ENCODE data around the gene SULT2B1. TPM values are rescaled to one million over a fixed set of nuclear protein-coding genes. Genes with fewer than 3 reads are reported as not detected.

The SULT2B1 gene
- total and polyA plus RNA-seq, 2 donors (not counting 1 experiment from before 2014, with no cell fraction given), result 0.10 to 0.33 TPM

DNA sequence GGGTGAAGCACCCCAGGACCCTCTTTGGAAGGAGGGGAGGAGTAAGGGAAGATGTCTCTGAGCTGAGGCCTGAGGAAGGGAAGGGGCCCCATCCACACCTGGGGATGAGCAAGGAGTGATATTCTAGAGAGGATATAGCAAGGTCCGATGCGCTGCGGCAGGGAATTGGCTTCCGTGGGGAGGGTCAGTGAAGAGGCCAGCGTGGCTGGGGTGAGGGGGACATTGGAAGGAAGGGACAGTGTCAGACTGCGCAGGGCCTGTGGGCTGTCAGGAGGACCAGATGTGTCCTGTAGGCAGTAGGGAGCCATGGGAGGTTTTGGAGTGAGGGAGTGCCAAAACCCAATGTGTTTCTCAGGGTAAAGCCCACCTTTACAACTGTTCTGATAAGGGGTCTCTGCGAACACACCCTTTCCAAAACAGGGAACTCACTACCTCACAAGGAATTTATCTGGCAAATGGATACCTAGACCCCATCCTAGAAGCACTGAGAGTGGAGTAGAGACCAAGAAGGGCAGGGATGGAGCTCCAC, 44.0 kb upstream of the SULT2B1 start:
- H3K9me3 ChIP-seq (ENCODE audit: control insufficient read depth, insufficient read depth, low read depth, low read length), result no peaks in the 10 kb centered on the region
- H2AFZ ChIP-seq (ENCODE audit: low read length), result no peak overlapping the region
- TF ChIP-seq EZH2 (IDR thresholded peaks at IDR 0.05; ENCODE audit: low read length, missing control alignments), result no peak
- no peak for TF ChIP-seq CTCF (conservative IDR thresholded peaks at IDR 0.05 in 1 of 2, IDR thresholded peaks at IDR 0.05 in 1 of 2; ENCODE audit: low read depth in 1 of 2, low read length in 2 of 2)
- no peak overlapping the region for H3K27ac ChIP-seq (ENCODE audit: insufficient read depth, low read length)
- H3K27me3 ChIP-seq (ENCODE audit: control insufficient read depth, insufficient read depth, low read length), result peaks cover 14% of the 10 kb centered on the region
- no peaks in the 10 kb centered on the region for H4K20me1 ChIP-seq (ENCODE audit: control insufficient read depth, extremely low read depth, insufficient read depth, low read length)
- no peaks in the 10 kb centered on the region for H3K36me3 ChIP-seq (ENCODE audit: control insufficient read depth, insufficient read depth, low read length)
- H3K9ac ChIP-seq (ENCODE audit: insufficient read depth, low read length), result no peak overlapping the region
- no peak for DNase-seq (ENCODE audit: low read depth in 2 of 2)
- no peaks in the 10 kb centered on the region for H3K4me1 ChIP-seq (ENCODE audit: control insufficient read depth, extremely low read depth, insufficient read depth, low read length)
- H3K4me3 ChIP-seq (replicated peaks in 1 of 4; ENCODE audit: control extremely low read depth in 1 of 4, insufficient read depth in 1 of 4, low read depth in 3 of 4, low read length in 4 of 4), result no peak overlapping the region
- no peaks in the 10 kb centered on the region for H3K79me2 ChIP-seq (ENCODE audit: control insufficient read depth, insufficient read depth, low read length)
- no peak overlapping the region for H3K4me2 ChIP-seq (ENCODE audit: extremely low read depth, insufficient read depth, low read length)

- Histone ChIP-seq H3K27me3 (ENCODE audit: control insufficient read depth, insufficient read depth, low read length) (peaks cover 19% of the 10 kb centered on the region), H3K9ac (ENCODE audit: insufficient read depth, low read length) (no peak overlapping the region), H3K4me1 (ENCODE audit: control insufficient read depth, extremely low read depth, insufficient read depth, low read length) (peaks cover 2% of the 10 kb centered on the region), H3K79me2 (ENCODE audit: control insufficient read depth, insufficient read depth, low read length) (no peaks in the 10 kb centered on the region), H3K4me3 (replicated peaks in 1 of 4; ENCODE audit: control extremely low read depth in 1 of 4, insufficient read depth in 1 of 4, low read depth in 3 of 4, low read length in 4 of 4) (no peak overlapping the region), H4K20me1 (ENCODE audit: control insufficient read depth, extremely low read depth, insufficient read depth, low read length) (no peaks in the 10 kb centered on the region), H3K4me2 (ENCODE audit: extremely low read depth, insufficient read depth, low read length) (no peak overlapping the region), H3K27ac (ENCODE audit: insufficient read depth, low read length) (no peak overlapping the region), H2AFZ (ENCODE audit: low read length) (no peak overlapping the region), H3K9me3 (ENCODE audit: control insufficient read depth, insufficient read depth, low read depth, low read length) (no peaks in the 10 kb centered on the region), H3K36me3 (ENCODE audit: control insufficient read depth, insufficient read depth, low read length) (no peaks in the 10 kb centered on the region)
- no peak for DNase-seq (ENCODE audit: low read depth in 2 of 2)
- TF ChIP-seq CTCF (conservative IDR thresholded peaks at IDR 0.05 in 1 of 2, IDR thresholded peaks at IDR 0.05 in 1 of 2; ENCODE audit: low read depth in 1 of 2, low read length in 2 of 2) (no peak), EZH2 (IDR thresholded peaks at IDR 0.05; ENCODE audit: low read length, missing control alignments) (no peak)
Measured at GRCh38 chr19:48508729-48509411, 43.1 kb upstream of the SULT2B1 start.

- H2AFZ ChIP-seq (ENCODE audit: low read length), result no peak overlapping the region
- no peak for DNase-seq (ENCODE audit: low read depth in 2 of 2)
Measured at GRCh38 chr19:48509467-48510194, 42.3 kb upstream of the SULT2B1 start.

More at GRCh38 chr19:48509467-48510194, 42.3 kb upstream of the SULT2B1 start:
- no peak for TF ChIP-seq CTCF (conservative IDR thresholded peaks at IDR 0.05 in 1 of 2, IDR thresholded peaks at IDR 0.05 in 1 of 2; ENCODE audit: low read depth in 1 of 2, low read length in 2 of 2)
- no peak for TF ChIP-seq EZH2 (IDR thresholded peaks at IDR 0.05; ENCODE audit: low read length, missing control alignments)
- Histone ChIP-seq H3K4me2 (ENCODE audit: extremely low read depth, insufficient read depth, low read length) (no peak overlapping the region), H3K36me3 (ENCODE audit: control insufficient read depth, insufficient read depth, low read length) (no peaks in the 10 kb centered on the region), H3K4me1 (ENCODE audit: control insufficient read depth, extremely low read depth, insufficient read depth, low read length) (peaks cover 2% of the 10 kb centered on the region), H3K27ac (ENCODE audit: insufficient read depth, low read length) (no peak overlapping the region), H4K20me1 (ENCODE audit: control insufficient read depth, extremely low read depth, insufficient read depth, low read length) (no peaks in the 10 kb centered on the region), H3K79me2 (ENCODE audit: control insufficient read depth, insufficient read depth, low read length) (no peaks in the 10 kb centered on the region), H3K27me3 (ENCODE audit: control insufficient read depth, insufficient read depth, low read length) (peaks cover 19% of the 10 kb centered on the region), H3K4me3 (replicated peaks in 1 of 4; ENCODE audit: control extremely low read depth in 1 of 4, insufficient read depth in 1 of 4, low read depth in 3 of 4, low read length in 4 of 4) (no peak overlapping the region), H3K9me3 (ENCODE audit: control insufficient read depth, insufficient read depth, low read depth, low read length) (no peaks in the 10 kb centered on the region), H3K9ac (ENCODE audit: insufficient read depth, low read length) (no peak overlapping the region)

Data from fibroblast of lung (primary cell).